Endothelial cell (in vitro differentiated cells): ENCODE measurements around the gene SHC4. TPM values are rescaled to one million over a fixed set of nuclear protein-coding genes. Genes with fewer than 3 reads are reported as not detected.

Source experiments
- DNase-seq: peaks from one replicate; pipeline ENCODE4 v3.0.0; 2021; ENCODE audit warnings: low spot score
- H3K27ac Mint-ChIP-seq: one replicate; pipeline ENCODE4 v1.8.0; 2021; ENCODE audit warnings: mixed read lengths, inconsistent platforms; ENCODE audit not compliant: unreplicated experiment
- H3K27me3 Mint-ChIP-seq: one replicate; pipeline ENCODE4 v1.8.0; 2021; ENCODE audit warnings: mild to moderate bottlenecking, moderate library complexity, mixed read lengths, inconsistent platforms; ENCODE audit not compliant: unreplicated experiment
- H3K36me3 Mint-ChIP-seq: one replicate; pipeline ENCODE4 v1.8.0; 2021; ENCODE audit warnings: mild to moderate bottlenecking, low read depth, mixed read lengths, inconsistent platforms; ENCODE audit not compliant: unreplicated experiment
- H3K4me1 Mint-ChIP-seq: one replicate; pipeline ENCODE4 v1.8.0; 2021; ENCODE audit warnings: mild to moderate bottlenecking, mixed read lengths, inconsistent platforms; ENCODE audit not compliant: unreplicated experiment
- H3K4me3 Mint-ChIP-seq: one replicate; pipeline ENCODE4 v1.8.0; 2021; ENCODE audit warnings: mild to moderate bottlenecking, mixed read lengths, inconsistent platforms; ENCODE audit not compliant: unreplicated experiment
- H3K9me3 Mint-ChIP-seq: one replicate; pipeline ENCODE4 v1.8.0; 2021; ENCODE audit warnings: mixed read lengths, inconsistent platforms; ENCODE audit not compliant: unreplicated experiment
- CTCF ChIP-seq: fragments of 200-600 bp; sonication (generic); IDR thresholded peaks from one replicate; pipeline ENCODE4 v1.5.0; 2021; ENCODE audit warnings: antibody characterized with exemption; ENCODE audit not compliant: unreplicated experiment
- total RNA-seq: library from RNA; stranded (reverse); fragmentation: NEBNext Ultra II Directional; extraction: Animal tissue kit (Norgen Biotek cat#: 25700); gene quantifications from one replicate; pipeline ENCODE4 v1.2.1, GENCODE V29; 2021; ENCODE audit not compliant: unreplicated experiment

SHC4 gene
- total RNA-seq, 1 donor from 2014 or later: 6.8 TPM

DNA sequence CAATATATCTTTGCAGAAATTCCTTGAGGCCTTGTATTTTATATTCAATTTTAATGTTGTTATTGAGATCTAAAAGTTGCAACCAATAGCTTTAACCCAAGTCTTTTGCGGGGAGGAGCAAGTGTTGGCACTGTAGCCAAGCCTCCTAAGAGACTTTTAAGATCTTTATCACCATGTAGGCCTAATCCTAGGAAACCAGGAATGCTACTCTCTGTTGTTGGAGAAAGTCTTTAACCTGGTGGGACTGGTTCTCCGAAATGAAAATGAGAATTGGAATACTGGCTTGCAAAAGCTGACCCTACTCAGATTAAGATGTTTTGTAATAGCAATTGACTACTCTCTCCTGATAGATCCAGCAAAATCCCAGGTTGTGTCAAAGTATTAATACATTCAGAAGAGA, 25.8 kb downstream of the SHC4 start:
- DNase-seq: no peak
- Mint-ChIP-seq H3K36me3 (no peaks in the 10 kb centered on the region), H3K27me3 (no peaks in the 10 kb centered on the region), H3K4me3 (no peak overlapping the region), H3K4me1 (no peaks in the 10 kb centered on the region), H3K9me3 (no peaks in the 10 kb centered on the region), H3K27ac (no peak overlapping the region)
- no peak for TF ChIP-seq CTCF

- DNase-seq: no peak
- Mint-ChIP-seq H3K4me3 (no peak overlapping the region), H3K27me3 (no peaks in the 10 kb centered on the region), H3K9me3 (no peaks in the 10 kb centered on the region), H3K27ac (no peak overlapping the region), H3K36me3 (no peaks in the 10 kb centered on the region), H3K4me1 (no peaks in the 10 kb centered on the region)
- no peak for TF ChIP-seq CTCF
These were observed 27.1 kb downstream of the SHC4 start for GRCh38 chr15:48936666-48937065.

- Mint-ChIP-seq H3K4me1 (peaks cover 4% of the 10 kb centered on the region), H3K4me3 (no peak overlapping the region), H3K27ac (no peak overlapping the region), H3K27me3 (no peaks in the 10 kb centered on the region), H3K36me3 (no peaks in the 10 kb centered on the region), H3K9me3 (no peaks in the 10 kb centered on the region)
- no peak for DNase-seq
- TF ChIP-seq CTCF: no peak
These were observed 28.5 kb downstream of the SHC4 start for GRCh38 chr15:48935236-48935635.

GRCh38 chr15:48930735-48931134, 33.0 kb downstream of the SHC4 start:
- TF ChIP-seq CTCF: no peak
- peaks cover under 1% of the 10 kb centered on the region for H3K36me3 Mint-ChIP-seq
- peak overlapping the region; percentile 15 for H3K27ac Mint-ChIP-seq
- no peak overlapping the region for H3K4me3 Mint-ChIP-seq
- peaks cover 10% of the 10 kb centered on the region for H3K4me1 Mint-ChIP-seq
- H3K27me3 Mint-ChIP-seq: peaks cover 1% of the 10 kb centered on the region
- no peaks in the 10 kb centered on the region for H3K9me3 Mint-ChIP-seq
- DNase-seq: no peak

GRCh38 chr15:48929661-48930060, 34.1 kb downstream of the SHC4 start:
- no peak for TF ChIP-seq CTCF
- H3K4me1 Mint-ChIP-seq: peaks cover 18% of the 10 kb centered on the region

More at GRCh38 chr15:48929661-48930060, 34.1 kb downstream of the SHC4 start:
- Mint-ChIP-seq H3K27ac (no peak overlapping the region), H3K27me3 (peaks cover 1% of the 10 kb centered on the region), H3K36me3 (peaks cover 5% of the 10 kb centered on the region), H3K9me3 (no peaks in the 10 kb centered on the region), H3K4me3 (no peak overlapping the region)
- no peak for DNase-seq
